ENCODE results near the gene CRTAC1.

- TF ChIP-seq CTCF (IDR thresholded peaks at IDR 0.05 in 2 of 3, conservative IDR thresholded peaks at IDR 0.05 in 1 of 3; ENCODE audit: insufficient read depth in 2 of 3, low read depth in 1 of 3, low read length in 3 of 3) = no peak
- no peak for TF ChIP-seq SP1 (CRISPR knock-in tag; IDR thresholded peaks at IDR 0.05)
- TF ChIP-seq ELK1 (CRISPR knock-in tag; IDR thresholded peaks at IDR 0.05) = no peak
- TF ChIP-seq ZNF766 (CRISPR knock-in tag; conservative IDR thresholded peaks at IDR 0.05) = no peak
- TF ChIP-seq RERE (CRISPR knock-in tag; IDR thresholded peaks at IDR 0.05; ENCODE audit: borderline replicate concordance) = no peak
Observed at GRCh38 chr10:97854743-97855142, 175.7 kb downstream of the CRTAC1 start.
